GM12878 (cell line): Measurements from ENCODE around the gene CHRNE. TPM values are rescaled to one million over a fixed set of nuclear protein-coding genes. Genes with fewer than 3 reads are reported as not detected.

Experiments used
- ATAC-seq: fragments of 200-7000 bp; cut with Tn5 transposase; 3 replicates; pipeline ENCODE4 v1.9.1; 2020; ENCODE audit warnings: mild to moderate bottlenecking, moderate library complexity
- BruUV-seq: library from RNA; stranded (reverse); fragments of 400-500 nt; replicated peaks from 2 replicates; lab custom pipeline; 2021; lab: Mats Ljungman, UMichigan
- CTCF ChIA-PET: fragments of 300-600 bp; sonication (Branson Sonifier 250); formaldehyde crosslinking; extraction: SDS; loops from one replicate; lab custom pipeline; 2021; ENCODE audit warnings: inconsistent platforms; lab: Yijun Ruan, JAX
- POLR2A ChIA-PET: fragments of 350-600 bp; formaldehyde crosslinking; extraction: SDS; loops from one replicate; lab custom pipeline; 2021; ENCODE audit warnings: inconsistent platforms; lab: Charles Lee
- RAD21 ChIA-PET: fragments of 300-600 bp; sonication (Branson Sonifier 250); formaldehyde crosslinking; loops from one replicate; lab custom pipeline; 2023; ENCODE audit warnings: antibody characterized with exemption; ENCODE audit not compliant: unreplicated experiment; lab: Charles Lee
- SMC1A ChIA-PET: fragments of 300-600 bp; sonication (Branson Sonifier 250); formaldehyde crosslinking; loops from one replicate; lab custom pipeline; 2023; ENCODE audit not compliant: unreplicated experiment, uncharacterized antibody; lab: Charles Lee
- DNase-seq: peaks from one replicate; pipeline ENCODE4 v3.0.0-alpha.2; 2011; ENCODE audit warnings: low read depth, low spot score
- FAIRE-seq: peaks from 3 replicates; lab custom pipeline; 2011; peaks lifted over from hg19 to GRCh38; lab: Jason Lieb, UNC
- H2AFZ ChIP-seq: 2 replicates; pipeline ENCODE4 v1.6.0; 2011; ENCODE audit warnings: low read depth, low read length, control low read depth; ENCODE audit not compliant: control insufficient read depth
- H3K27ac ChIP-seq: 2 replicates; pipeline ENCODE4 v1.5.1; 2011; ENCODE audit warnings: control low read depth; ENCODE audit not compliant: control insufficient read depth, insufficient read depth
- H3K27me3 ChIP-seq, 2 experiments: replicated peaks in 1 of 2; 2 replicates each; pipeline versions ENCODE4 v1.6.0 to v1.6.1; 2011; ENCODE audit warnings: low read length in 1 of 2; ENCODE audit not compliant: control insufficient read depth in 2 of 2, insufficient read depth in 2 of 2
- H3K36me3 ChIP-seq, 2 experiments: 2 replicates each; pipeline ENCODE4 v1.5.1; 2011; ENCODE audit warnings: low read length in 1 of 2; ENCODE audit not compliant: control insufficient read depth in 2 of 2, insufficient read depth in 2 of 2
- H3K4me1 ChIP-seq: 2 replicates; pipeline ENCODE4 v1.6.1; 2011; ENCODE audit warnings: mild to moderate bottlenecking, low read length, moderate library complexity, mixed read lengths; ENCODE audit not compliant: control insufficient read depth, insufficient read depth
- H3K4me2 ChIP-seq: 2 replicates; pipeline ENCODE4 v1.6.0; 2011; ENCODE audit warnings: control low read depth; ENCODE audit not compliant: control insufficient read depth, insufficient read depth
- H3K4me3 ChIP-seq: fragments of 200-600 bp; sonication (generic); 2 replicates; pipeline ENCODE4 v1.5.1; 2016
- H3K79me2 ChIP-seq: 2 replicates; pipeline ENCODE4 v1.6.0; 2011; ENCODE audit warnings: low read length; ENCODE audit not compliant: control insufficient read depth, insufficient read depth
- H3K9ac ChIP-seq: 2 replicates; pipeline ENCODE4 v1.8.0; 2011; ENCODE audit warnings: low read length, control low read depth, mixed read lengths; ENCODE audit not compliant: control insufficient read depth, insufficient read depth
- H3K9me3 ChIP-seq: replicated peaks from 3 replicates; pipeline ENCODE4 v1.5.1; 2011; ENCODE audit warnings: mild to moderate bottlenecking, low read length; ENCODE audit not compliant: control insufficient read depth, insufficient read depth
- H4K20me1 ChIP-seq: 2 replicates; pipeline ENCODE4 v1.6.0; 2011; ENCODE audit not compliant: control insufficient read depth, insufficient read depth
- BACH1 ChIP-seq: fragments of 450-650 bp; IDR thresholded peaks from 2 replicates; pipeline ENCODE4 v1.6.1; 2017; ENCODE audit warnings: mild to moderate bottlenecking, borderline replicate concordance
- DPF2 ChIP-seq: fragments of 450-650 bp; IDR thresholded peaks from 2 replicates; pipeline ENCODE4 v1.6.1; 2017; ENCODE audit warnings: mild to moderate bottlenecking
- MEF2B ChIP-seq: fragments of 450-650 bp; IDR thresholded peaks from 2 replicates; pipeline ENCODE4 v1.6.1; 2018; ENCODE audit warnings: mild to moderate bottlenecking, moderate library complexity; ENCODE audit not compliant: partially characterized antibody, poor library complexity, severe bottlenecking
- MTA3 ChIP-seq: IDR thresholded peaks from 2 replicates; pipeline ENCODE4 v1.6.1; 2012; ENCODE audit warnings: low read length, inconsistent platforms, borderline replicate concordance
- NR2C2 ChIP-seq: IDR thresholded peaks from 2 replicates; pipeline ENCODE4 v1.6.1; 2011; ENCODE audit warnings: borderline replicate concordance, low read depth; ENCODE audit not compliant: control insufficient read depth, insufficient read length
- SREBF1 ChIP-seq: IDR thresholded peaks from 2 replicates; pipeline ENCODE4 v1.6.1; 2012; ENCODE audit warnings: mild to moderate bottlenecking, low read length
- SUPT20H ChIP-seq: IDR thresholded peaks from 2 replicates; pipeline ENCODE4 v1.6.1; 2011; ENCODE audit warnings: low read depth, mild to moderate bottlenecking, low read length, moderate library complexity, borderline replicate concordance; ENCODE audit not compliant: control insufficient read depth
- TCF12 ChIP-seq: IDR thresholded peaks from 2 replicates; pipeline ENCODE4 v1.6.1; 2011; ENCODE audit warnings: low read depth, mild to moderate bottlenecking, low read length
- YY1 ChIP-seq: IDR thresholded peaks from 2 replicates; pipeline ENCODE4 v1.6.1; 2011; ENCODE audit warnings: low read depth, mild to moderate bottlenecking, low read length
- WGBS: methylation state at CpG from one replicate; pipeline ENCODE4 v1.1.6; 2016; ENCODE audit warnings: low lambda C conversion rate; ENCODE audit not compliant: insufficient replicate concordance, insufficient coverage; ENCODE audit errors: missing lambda C conversion rate; 5-methylcytosine and 5-hydroxymethylcytosine counted together
- in situ Hi-C: fragments of 300-500 bp; cut with MboI; formaldehyde crosslinking; loops from 9 replicates; pipeline ENCODE4 v1.14.3; 2018; ENCODE audit warnings: mixed read lengths
- intact Hi-C: fragments of 100-400 bp; cut with micrococcal nuclease; formaldehyde crosslinking; loops from one replicate; pipeline ENCODE4 v1.14.2; 2022; ENCODE audit not compliant: unreplicated experiment
- polyA plus RNA-seq, 11 experiments: library from polyadenylated mRNA; depleted of rRNA in 4 of 11; unstranded in 6 of 11; stranded (reverse) in 5 of 11; fragments of >200 nt; fragmentation: Nextera tagmentation in 4 of 11; fragmentation: Illumina TruSeq in 1 of 11; extraction: Ambion mirVana in 4 of 11; extraction: Trizol in 1 of 11; gene quantifications; 1 replicate in 1 of 11; 2 replicates in 10 of 11; pipeline versions ENCODE4 v1.2.1 to v1.2.3, GENCODE V29; 2011 to 2016; ENCODE audit warnings: inconsistent platforms in 2 of 11, missing spikeins in 2 of 11, low read depth in 1 of 11
- total RNA-seq, 4 experiments: library from RNA; depleted of rRNA in 3 of 4; stranded (reverse); fragments of >200 nt in 3 of 4; fragmentation: Illumina TruSeq in 1 of 4; extraction: Trizol in 1 of 4; gene quantifications; 2 replicates each; pipeline versions ENCODE4 v1.2.1 to v1.2.3, GENCODE V29; 2013 to 2021
- TF ChIP-seq, protein P1 (sequence below): IDR thresholded peaks from 2 replicates; pipeline ENCODE4 v1.6.1; 2011; ENCODE audit warnings: low read depth, mild to moderate bottlenecking, low read length, moderate library complexity, borderline replicate concordance; ENCODE audit errors: extremely low read depth

The CHRNE gene
- total and polyA plus RNA-seq, 10 of the 15 experiments (the other 5 are each of a cell fraction or from before 2014, with no cell fraction given), result 0.05 to 0.11 (median 0.08) TPM; not detected in 6

DNA sequence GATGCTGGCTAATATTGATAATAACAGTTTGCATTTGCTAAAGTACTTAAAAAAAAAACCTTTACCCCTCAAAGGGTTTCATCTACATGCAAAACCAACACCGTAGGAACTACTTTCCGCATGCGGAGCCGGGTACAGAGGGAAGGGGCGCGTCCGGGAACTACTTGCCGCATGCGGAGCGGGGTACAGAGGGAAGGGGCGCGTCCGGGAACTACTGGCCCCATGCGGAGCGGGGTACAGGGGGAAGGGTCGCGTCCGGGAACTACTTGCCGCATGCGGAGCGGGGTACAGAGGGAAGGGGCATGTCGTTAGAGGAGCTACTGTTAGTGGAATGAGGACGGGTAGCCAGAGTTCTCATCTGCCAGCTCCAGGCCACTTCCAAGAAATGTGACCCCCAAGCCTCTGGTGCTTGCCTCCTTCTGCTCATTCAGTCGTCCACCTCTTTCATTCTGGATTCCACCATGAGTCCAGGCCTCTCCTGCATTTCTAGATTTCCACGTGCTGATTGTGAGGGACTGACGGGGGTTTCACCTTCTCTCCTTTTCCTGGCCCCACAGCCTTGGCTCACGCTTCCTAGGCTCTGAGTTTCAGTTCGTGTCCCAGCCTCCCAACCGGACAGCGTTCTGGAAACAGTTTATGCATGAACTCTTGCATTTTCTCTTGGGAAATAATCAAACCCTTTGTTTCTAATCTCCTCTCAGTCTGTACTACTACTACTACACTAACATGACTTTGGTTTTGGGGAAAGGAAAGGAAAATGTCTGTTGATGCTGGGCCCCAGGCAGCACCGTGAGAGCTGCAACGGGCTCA, 42.9 kb downstream of the CHRNE start:
- 94% methylated on average over 32 of the region's 32 CpGs for WGBS

More for the DNA sequence above, 42.9 kb downstream of the CHRNE start:
- Histone ChIP-seq H3K9ac (no peak overlapping the region), H2AFZ (no peak overlapping the region), H4K20me1 (no peaks in the 10 kb centered on the region), H3K4me1 (no peaks in the 10 kb centered on the region), H3K9me3 (no peaks in the 10 kb centered on the region), H3K36me3 (peaks cover 1 to 3% of the 10 kb centered on the region in 2 experiments; a peak in 3 of 4 replicates), H3K79me2 (no peaks in the 10 kb centered on the region), H3K27me3 (no peaks in the 10 kb centered on the region), H3K4me3 (no peak overlapping the region)
- BruUV-seq, result no TSS peak
- ChIA-PET CTCF (interaction anchor here (0.6 to 1.6 kb wide), 2 partner anchors 10 to 150 kb away, joined by 3 to 4 read pairs; partner anchors contain the start of gene ARRB2), POLR2A (interaction anchor here (0.7 to 1.1 kb wide), 2 partner anchors 23 to 181 kb away, joined by 3 to 4 read pairs; no protein-coding TSS in a partner anchor), RAD21 (no interaction called here)
- in situ Hi-C loops, result no loop called here
- no peak for DNase-seq
- intact Hi-C loops, result no loop called here
- FAIRE-seq, result peak; percentile 52
- no peak for TF ChIP-seq YY1
- no peak for TF ChIP-seq DPF2
- no peak for TF ChIP-seq MEF2B
- TF ChIP-seq NR2C2, result no peak
- TF ChIP-seq MTA3, result no peak
- no peak for TF ChIP-seq SUPT20H
- TF ChIP-seq, protein P1, sequence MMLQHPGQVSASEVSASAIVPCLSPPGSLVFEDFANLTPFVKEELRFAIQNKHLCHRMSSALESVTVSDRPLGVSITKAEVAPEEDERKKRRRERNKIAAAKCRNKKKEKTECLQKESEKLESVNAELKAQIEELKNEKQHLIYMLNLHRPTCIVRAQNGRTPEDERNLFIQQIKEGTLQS, result no peak
- TF ChIP-seq TCF12, result no peak
- TF ChIP-seq BACH1, result no peak
- TF ChIP-seq SREBF1, result no peak
- TF ChIP-seq, all 136 proteins: peak for 0
- no peak overlapping the region for H3K27ac ChIP-seq
- SMC1A ChIA-PET, result no interaction called here
- no peak overlapping the region for H3K4me2 ChIP-seq
- ATAC-seq, result no peak
